Ovary (tissue), 3 donors: ENCODE data around the gene RFXANK.

Source experiments
- CTCF ChIP-seq, 3 donors: fragments of 450-650 bp in 2 of 3; fragments of 200-600 bp in 1 of 3; IDR thresholded peaks; one replicate each; pipeline versions ENCODE4 v1.5.1 to v1.8.0; 2016 to 2022; ENCODE audit warnings: antibody characterized with exemption in 3 of 3, mild to moderate bottlenecking in 1 of 3
- POLR2A ChIP-seq: fragments of 450-650 bp; IDR thresholded peaks from one replicate; pipeline ENCODE4 v1.6.1; 2017; ENCODE audit warnings: antibody characterized with exemption, mild to moderate bottlenecking, moderate library complexity
- donor health status: DM: no; HTN: no; CAD: no.

DNA sequence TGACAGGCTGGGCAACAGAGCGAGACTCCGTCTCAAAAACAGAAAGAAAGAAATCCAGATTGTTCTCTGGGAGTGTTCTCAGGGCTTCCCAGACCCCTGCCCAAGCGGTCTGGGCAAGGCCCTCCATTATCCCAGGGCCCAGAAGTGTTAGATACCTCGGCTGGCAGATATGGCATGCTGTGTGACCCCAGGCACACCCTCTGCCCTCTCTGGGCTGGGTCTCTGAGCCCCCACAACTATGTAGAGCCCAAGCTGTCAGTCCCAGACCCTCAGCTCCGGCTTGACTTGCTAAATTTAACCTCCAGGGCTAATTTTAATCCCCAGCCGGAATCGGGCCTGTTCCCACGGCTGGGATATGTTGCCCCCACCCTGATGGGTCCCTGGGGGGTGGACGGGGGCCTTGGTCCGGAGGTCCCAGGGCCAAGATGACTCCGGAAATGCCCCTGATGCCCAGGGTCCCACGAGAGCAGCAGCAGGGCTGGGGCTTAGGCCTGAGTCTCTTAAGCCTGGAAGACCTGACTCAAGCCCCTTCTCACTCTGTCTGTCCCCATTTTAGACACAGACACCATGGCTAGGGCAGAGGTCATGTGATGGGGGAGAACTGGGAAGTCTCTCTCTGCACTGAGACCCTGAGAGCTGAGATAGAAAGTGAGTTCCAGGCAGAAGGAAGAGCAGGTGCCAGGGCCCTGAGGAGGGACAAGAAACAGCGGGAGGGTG is 39.2 kb upstream of the RFXANK start:
- TF ChIP-seq CTCF (IDR thresholded peaks at IDR 0.05) = no peak
- no peak for TF ChIP-seq POLR2A
